HG02970 (cell line): ENCODE measurements around the gene PLPPR3.

Experiments
- ATAC-seq: cut with Tn5 transposase; IDR thresholded peaks from one replicate; pipeline ENCODE4 v1.9.1; 2021; ENCODE audit warnings: mild to moderate bottlenecking, moderate library complexity, moderate number of reproducible peaks; ENCODE audit not compliant: unreplicated experiment, low FRiP score

Gene PLPPR3

DNA sequence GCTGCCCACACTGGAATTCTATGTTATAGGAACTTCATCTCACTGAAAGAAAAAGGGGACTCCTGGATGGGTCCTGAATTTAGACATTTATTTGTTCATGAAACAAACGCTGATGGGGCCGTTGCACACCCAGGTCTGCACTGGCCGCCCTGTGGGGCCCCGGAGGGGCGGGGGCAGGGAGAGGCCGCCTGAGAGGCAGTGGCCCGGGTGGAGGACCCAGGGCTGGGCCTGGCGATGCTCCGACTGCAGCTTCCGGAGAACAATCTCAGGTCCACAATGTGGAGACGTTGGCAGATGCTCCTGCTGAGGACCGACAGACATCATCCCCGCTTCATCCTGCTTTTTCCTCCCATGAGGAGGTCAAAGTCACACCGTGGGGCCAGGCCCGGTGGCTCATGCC is 40.8 kb downstream of the PLPPR3 start:
- no peak for ATAC-seq

GRCh38 chr19:778910-779653 is 42.7 kb downstream of the PLPPR3 start:
- no peak for ATAC-seq

GRCh38 chr19:776549-776948 is 45.2 kb downstream of the PLPPR3 start:
- ATAC-seq: no peak

GRCh38 chr19:772730-773436 is 48.9 kb downstream of the PLPPR3 start:
- no peak for ATAC-seq

DNA sequence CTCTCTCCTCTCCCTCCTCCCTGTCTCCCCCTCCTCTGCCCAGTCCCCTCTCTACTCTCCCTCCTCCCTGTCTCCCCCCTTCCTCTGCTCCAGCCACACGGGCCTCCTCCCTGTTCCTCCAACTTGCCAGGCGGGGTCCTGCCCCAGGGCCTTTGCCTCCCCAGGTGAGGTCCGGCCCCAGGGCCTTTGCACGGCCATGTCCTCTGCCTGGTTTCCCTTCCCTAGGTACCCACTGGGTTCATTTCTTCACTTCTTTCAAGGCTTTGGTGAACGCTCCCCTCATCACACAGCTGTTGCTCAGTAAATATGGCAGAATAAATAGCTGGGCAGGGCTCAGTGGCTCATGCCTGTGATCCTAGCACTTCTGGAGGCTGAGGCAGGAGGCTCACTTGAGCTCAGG is 49.7 kb downstream of the PLPPR3 start:
- no peak for ATAC-seq

DNA sequence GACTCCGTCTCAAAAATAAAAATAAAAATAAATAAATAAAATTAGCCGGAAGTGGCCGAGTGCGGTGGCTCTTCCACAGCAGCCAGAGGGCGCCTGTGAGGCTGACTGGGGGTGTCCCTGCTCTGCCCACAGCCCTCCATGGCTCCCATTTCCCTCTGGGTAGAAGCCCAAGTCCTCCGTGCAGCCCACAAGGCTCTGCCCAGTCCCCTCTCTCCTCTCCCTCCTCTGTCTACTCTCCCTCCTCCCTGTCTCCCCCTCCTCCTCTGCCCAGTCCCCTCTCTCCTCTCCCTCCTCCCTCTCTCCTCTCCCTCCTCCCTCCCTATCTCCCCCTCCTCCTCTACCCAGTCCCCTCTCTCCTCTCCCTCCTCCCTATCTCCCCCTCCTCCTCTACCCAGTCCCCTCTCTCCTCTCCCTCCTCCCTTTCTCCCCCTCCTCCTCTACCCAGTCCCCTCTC is 50.4 kb downstream of the PLPPR3 start:
- no peak for ATAC-seq

GRCh38 chr19:769616-770015 is 52.1 kb downstream of the PLPPR3 start:
- ATAC-seq: no peak

DNA sequence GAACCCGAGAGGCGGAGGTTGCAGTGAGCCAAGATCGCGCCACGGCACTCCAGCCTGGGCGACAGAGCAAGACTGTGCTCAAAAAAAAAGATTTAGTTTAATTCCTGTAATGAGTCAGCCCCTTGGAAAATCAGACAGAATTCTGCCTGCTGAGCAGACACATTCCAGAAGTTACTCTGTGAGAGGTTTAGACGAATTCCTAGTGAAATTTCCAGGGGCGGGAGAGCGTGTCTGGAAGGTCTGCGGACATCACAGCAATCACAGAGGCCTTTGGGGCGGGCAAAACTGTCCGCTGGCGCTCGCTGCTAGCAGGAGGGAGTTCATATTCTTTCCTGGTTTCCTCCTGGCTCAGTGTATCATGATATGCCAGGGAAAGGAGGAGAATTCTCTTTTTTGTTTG is 53.3 kb downstream of the PLPPR3 start:
- ATAC-seq: no peak

- no peak for ATAC-seq
Observed at GRCh38 chr19:765179-765738, 56.5 kb downstream of the PLPPR3 start.

GRCh38 chr19:764301-764700 is 57.5 kb downstream of the PLPPR3 start:
- ATAC-seq: no peak

DNA sequence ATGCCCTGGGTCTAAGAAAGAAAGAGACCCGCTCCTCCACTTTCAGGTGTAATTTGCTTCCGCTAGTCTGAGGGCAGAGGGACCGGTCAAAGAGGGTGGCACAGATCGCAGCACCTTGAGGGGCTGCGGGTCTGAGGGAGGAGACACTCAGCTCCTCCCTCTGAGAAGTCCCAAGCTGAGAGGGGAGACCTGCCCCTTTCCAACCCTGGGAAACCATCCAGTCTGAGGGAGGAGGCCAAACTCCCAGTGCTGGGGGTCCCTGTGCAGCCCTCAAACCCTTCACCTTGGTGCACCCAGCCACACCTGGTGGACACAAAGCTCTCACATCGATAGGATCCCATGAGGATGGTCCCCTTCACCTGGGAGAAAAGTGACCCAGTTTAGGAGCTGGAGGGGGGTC is 57.9 kb downstream of the PLPPR3 start:
- ATAC-seq: no peak

DNA sequence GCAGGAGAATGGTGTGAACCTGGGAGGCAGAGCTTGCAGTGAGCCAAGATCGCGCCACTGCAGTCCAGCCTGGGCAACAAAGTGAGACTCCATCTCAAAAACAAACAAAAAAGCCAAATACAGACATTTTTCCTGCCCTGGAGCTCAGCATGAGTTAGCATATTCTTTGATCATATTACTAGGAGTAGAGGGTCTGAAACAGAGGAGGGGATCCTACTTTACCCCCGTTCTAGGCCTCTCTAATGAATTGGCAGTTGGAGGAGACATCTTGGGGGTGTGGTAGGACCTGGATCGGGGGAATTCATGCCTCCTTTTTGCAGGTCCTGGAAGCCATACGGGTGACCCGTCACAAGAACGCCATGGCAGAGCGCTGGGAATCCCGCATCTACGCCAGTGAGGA is 58.6 kb downstream of the PLPPR3 start:
- no peak for ATAC-seq
